Mammary epithelial cell (primary cell): ENCODE measurements around the gene PODN.

Experiments
- EZH2 ChIP-seq: IDR thresholded peaks from 2 replicates; pipeline ENCODE4 v1.6.1; 2012; ENCODE audit warnings: low read length, inconsistent platforms, borderline replicate concordance
- TF ChIP-seq, protein P1 (sequence below), 2 donors: IDR thresholded peaks in 1 of 2; conservative IDR thresholded peaks in 1 of 2; 2 replicates each; pipeline ENCODE4 v1.5.1; 2011 to 2012; ENCODE audit warnings: inconsistent platforms in 2 of 2, low read length in 2 of 2, mild to moderate bottlenecking in 2 of 2, control low read depth in 1 of 2, low read depth in 1 of 2; ENCODE audit not compliant: insufficient read depth in 1 of 2; ENCODE audit errors: extremely low read depth in 1 of 2

DNA sequence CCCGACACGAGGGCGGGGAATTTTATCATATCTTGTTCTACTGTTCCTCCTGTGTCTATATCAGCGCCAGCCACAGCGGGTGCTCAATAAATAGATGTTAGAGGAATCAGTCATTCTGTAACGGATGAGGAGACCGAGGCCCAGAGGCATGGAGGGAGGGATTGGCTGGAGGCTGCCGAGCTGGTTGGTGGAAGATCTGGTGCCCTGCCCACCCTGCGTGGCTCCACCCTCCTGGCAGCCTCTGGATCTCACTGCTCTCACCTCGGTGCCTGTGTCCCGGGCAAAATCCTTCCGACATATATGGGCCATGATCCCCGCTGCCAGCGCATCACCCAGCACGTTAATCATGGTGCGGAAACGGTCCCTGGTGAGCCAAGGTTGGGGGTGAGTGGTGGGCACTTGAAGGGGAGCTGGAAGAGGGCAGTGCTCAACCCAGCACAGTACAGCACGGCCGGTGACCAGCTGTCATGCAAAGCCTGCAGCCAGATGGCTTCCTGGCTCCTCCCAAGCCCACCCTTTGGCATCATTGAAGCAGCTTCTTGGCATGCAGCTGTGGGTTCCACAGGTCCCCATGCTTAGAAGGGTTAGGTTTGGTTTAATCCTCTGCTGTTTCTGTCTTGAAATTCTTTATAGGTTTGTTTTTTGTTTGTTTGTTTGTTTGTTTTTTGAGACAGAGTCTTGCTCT lies 26.7 kb downstream of the PODN start:
- TF ChIP-seq, protein P1, sequence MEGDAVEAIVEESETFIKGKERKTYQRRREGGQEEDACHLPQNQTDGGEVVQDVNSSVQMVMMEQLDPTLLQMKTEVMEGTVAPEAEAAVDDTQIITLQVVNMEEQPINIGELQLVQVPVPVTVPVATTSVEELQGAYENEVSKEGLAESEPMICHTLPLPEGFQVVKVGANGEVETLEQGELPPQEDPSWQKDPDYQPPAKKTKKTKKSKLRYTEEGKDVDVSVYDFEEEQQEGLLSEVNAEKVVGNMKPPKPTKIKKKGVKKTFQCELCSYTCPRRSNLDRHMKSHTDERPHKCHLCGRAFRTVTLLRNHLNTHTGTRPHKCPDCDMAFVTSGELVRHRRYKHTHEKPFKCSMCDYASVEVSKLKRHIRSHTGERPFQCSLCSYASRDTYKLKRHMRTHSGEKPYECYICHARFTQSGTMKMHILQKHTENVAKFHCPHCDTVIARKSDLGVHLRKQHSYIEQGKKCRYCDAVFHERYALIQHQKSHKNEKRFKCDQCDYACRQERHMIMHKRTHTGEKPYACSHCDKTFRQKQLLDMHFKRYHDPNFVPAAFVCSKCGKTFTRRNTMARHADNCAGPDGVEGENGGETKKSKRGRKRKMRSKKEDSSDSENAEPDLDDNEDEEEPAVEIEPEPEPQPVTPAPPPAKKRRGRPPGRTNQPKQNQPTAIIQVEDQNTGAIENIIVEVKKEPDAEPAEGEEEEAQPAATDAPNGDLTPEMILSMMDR (conservative IDR thresholded peaks at IDR 0.05 in 1 of 2, IDR thresholded peaks at IDR 0.05 in 1 of 2; ENCODE audit: extremely low read depth in 1 of 2, insufficient read depth in 1 of 2, low read depth in 1 of 2, low read length in 2 of 2): no peak
- TF ChIP-seq EZH2: no peak
